Vagina (tissue), 2 donors: ENCODE measurements around the gene MCOLN1. TPM values are rescaled to one million over a fixed set of nuclear protein-coding genes. Genes with fewer than 3 reads are reported as not detected.

Source experiments
- DNase-seq, 2 donors: peaks; one replicate each; pipeline ENCODE4 v3.0.0-alpha.2; 2017; ENCODE audit errors: extremely low spot score in 2 of 2
- H3K27ac ChIP-seq: fragments of 200-600 bp; sonication (generic); one replicate; pipeline ENCODE4 v1.5.1; 2019
- H3K27me3 ChIP-seq: fragments of 200-600 bp; sonication (generic); one replicate; pipeline ENCODE4 v1.5.1; 2019
- H3K36me3 ChIP-seq, 2 donors: fragments of 200-600 bp; sonication (generic); one replicate each; pipeline ENCODE4 v1.5.1; 2017 to 2019
- H3K4me1 ChIP-seq: fragments of 200-600 bp; sonication (generic); one replicate; pipeline ENCODE4 v1.5.1; 2019
- H3K4me3 ChIP-seq, 2 donors: fragments of 200-600 bp; sonication (generic); 1 replicate in 1 of 2; 2 replicates in 1 of 2; pipeline ENCODE4 v1.5.1; 2016 to 2019
- H3K9me3 ChIP-seq: fragments of 200-600 bp; sonication (generic); one replicate; pipeline ENCODE4 v1.5.1; 2019
- CTCF ChIP-seq, 3 experiments: fragments of 450-650 bp in 2 of 3; fragments of 200-600 bp in 1 of 3; sonication (generic) in 1 of 3; IDR thresholded peaks; one replicate each; pipeline ENCODE4 v1.5.1; 2017 to 2019; ENCODE audit warnings: antibody characterized with exemption in 3 of 3, mild to moderate bottlenecking in 2 of 3, moderate library complexity in 2 of 3
- POLR2A ChIP-seq, 2 donors: fragments of 450-650 bp; IDR thresholded peaks; one replicate each; pipeline ENCODE4 v1.6.1; 2017; ENCODE audit warnings: antibody characterized with exemption in 2 of 2, mild to moderate bottlenecking in 2 of 2, moderate library complexity in 2 of 2
- POLR2AphosphoS5 ChIP-seq, 2 donors: sonication (generic); formaldehyde crosslinking; IDR thresholded peaks; one replicate each; pipeline ENCODE4 v1.9.0; 2017; ENCODE audit warnings: antibody characterized with exemption in 2 of 2, mild to moderate bottlenecking in 2 of 2, low read depth in 1 of 2; ENCODE audit not compliant: insufficient read depth in 1 of 2
- intact Hi-C: fragments of 100-400 bp; cut with DNase I; formaldehyde crosslinking; loops from one replicate; pipeline ENCODE4 v1.15.1; 2023
- total RNA-seq: library from RNA; depleted of rRNA; stranded (reverse); fragments of >200 nt; gene quantifications from one replicate; pipeline ENCODE4 v1.2.3, GENCODE V29; 2016

MCOLN1 gene
- total RNA-seq, 1 donor from 2014 or later = 20.4 TPM

- Histone ChIP-seq H3K4me1 (peaks cover 6% of the 10 kb centered on the region), H3K36me3 (no peaks in the 10 kb centered on the region), H3K27me3 (no peaks in the 10 kb centered on the region), H3K4me3 (peak overlapping the region; percentile 58), H3K9me3 (no peaks in the 10 kb centered on the region), H3K27ac (no peak overlapping the region)
- intact Hi-C loops = no loop called here
- no peak for DNase-seq
- TF ChIP-seq CTCF (IDR thresholded peaks at IDR 0.05) (no peak), POLR2AphosphoS5 (IDR thresholded peaks at IDR 0.05; ENCODE audit: insufficient read depth in 1 of 2, low read depth in 1 of 2) (no peak), POLR2A (IDR thresholded peaks at IDR 0.05) (no peak)
Measured at GRCh38 chr19:7489609-7490044, 32.8 kb upstream of the MCOLN1 start.

GRCh38 chr19:7492142-7492541, 30.3 kb upstream of the MCOLN1 start:
- H3K4me1 ChIP-seq = peaks cover 6% of the 10 kb centered on the region
- H3K9me3 ChIP-seq = no peaks in the 10 kb centered on the region
- no peak for DNase-seq
- intact Hi-C loops = no loop called here
- no peak for TF ChIP-seq CTCF (IDR thresholded peaks at IDR 0.05)
- TF ChIP-seq POLR2AphosphoS5 (IDR thresholded peaks at IDR 0.05; ENCODE audit: insufficient read depth in 1 of 2, low read depth in 1 of 2) = no peak
- no peaks in the 10 kb centered on the region for H3K36me3 ChIP-seq
- no peak overlapping the region for H3K27ac ChIP-seq
- H3K4me3 ChIP-seq = no peak overlapping the region
- no peaks in the 10 kb centered on the region for H3K27me3 ChIP-seq

GRCh38 chr19:7492558-7492957, 29.9 kb upstream of the MCOLN1 start:
- no peak for DNase-seq
- H3K36me3 ChIP-seq = no peaks in the 10 kb centered on the region
- H3K4me3 ChIP-seq = no peak overlapping the region
- intact Hi-C loops = no loop called here
- TF ChIP-seq POLR2AphosphoS5 (IDR thresholded peaks at IDR 0.05; ENCODE audit: insufficient read depth in 1 of 2, low read depth in 1 of 2) = no peak
- TF ChIP-seq POLR2A (IDR thresholded peaks at IDR 0.05) = no peak
- TF ChIP-seq CTCF (IDR thresholded peaks at IDR 0.05) = no peak
- H3K9me3 ChIP-seq = no peaks in the 10 kb centered on the region
- H3K27ac ChIP-seq = no peak overlapping the region
- H3K4me1 ChIP-seq = peaks cover 6% of the 10 kb centered on the region
- no peaks in the 10 kb centered on the region for H3K27me3 ChIP-seq

GRCh38 chr19:7494416-7495098, 27.9 kb upstream of the MCOLN1 start:
- Histone ChIP-seq H3K4me1 (no peaks in the 10 kb centered on the region), H3K4me3 (no peak overlapping the region), H3K9me3 (no peaks in the 10 kb centered on the region), H3K27ac (no peak overlapping the region), H3K36me3 (no peaks in the 10 kb centered on the region), H3K27me3 (no peaks in the 10 kb centered on the region)
- intact Hi-C loops = no loop called here
- DNase-seq = no peak
- TF ChIP-seq POLR2A (IDR thresholded peaks at IDR 0.05) = no peak

GRCh38 chr19:7497292-7497691, 25.1 kb upstream of the MCOLN1 start:
- no peak for DNase-seq
- H3K27ac ChIP-seq = no peak overlapping the region

More at GRCh38 chr19:7497292-7497691, 25.1 kb upstream of the MCOLN1 start:
- no peak overlapping the region for H3K4me3 ChIP-seq
- no peaks in the 10 kb centered on the region for H3K27me3 ChIP-seq
- TF ChIP-seq POLR2AphosphoS5 (IDR thresholded peaks at IDR 0.05; ENCODE audit: insufficient read depth in 1 of 2, low read depth in 1 of 2) (no peak), POLR2A (IDR thresholded peaks at IDR 0.05) (no peak), CTCF (IDR thresholded peaks at IDR 0.05) (no peak)
- peaks cover 11% of the 10 kb centered on the region for H3K4me1 ChIP-seq
- H3K36me3 ChIP-seq = no peaks in the 10 kb centered on the region
- no peaks in the 10 kb centered on the region for H3K9me3 ChIP-seq
- intact Hi-C loops = no loop called here
